NCI-H510A (cell line): ENCODE data around the gene KLHL24.
"Not testable (repeated sequence)": the region's sequence is repeated elsewhere in the genome, so short reads cannot be mapped to it uniquely, and the experiment has no call there.

ENCODE experiments used
- DNase-seq: peaks from one replicate; lab custom pipeline; 2025; lab: John Stamatoyannopoulos, UW

Gene KLHL24

GRCh38 chr3:183636221-183637105 is 1.0 kb downstream of the KLHL24 start:
- DNase-seq, result peak; percentile 97

GRCh38 chr3:183637106-183637486 is 1.7 kb downstream of the KLHL24 start:
- DNase-seq, result no peak

- DNase-seq, result not testable (repeated sequence)
Measured at GRCh38 chr3:183637633-183638032, 2.2 kb downstream of the KLHL24 start.

- DNase-seq, result no peak
Measured at GRCh38 chr3:183638101-183638852, 2.9 kb downstream of the KLHL24 start.

- not testable (repeated sequence) for DNase-seq
Measured at GRCh38 chr3:183640635-183641034, 5.2 kb downstream of the KLHL24 start.

GRCh38 chr3:183641882-183642281 is 6.5 kb downstream of the KLHL24 start:
- DNase-seq, result no peak

GRCh38 chr3:183644244-183644643 is 8.8 kb downstream of the KLHL24 start:
- DNase-seq, result no peak

- no peak for DNase-seq
Measured at GRCh38 chr3:183645254-183645653, 9.8 kb downstream of the KLHL24 start.

GRCh38 chr3:183650554-183650953 is 15.1 kb downstream of the KLHL24 start:
- DNase-seq, result no peak

GRCh38 chr3:183653209-183654064 is 18.0 kb downstream of the KLHL24 start:
- DNase-seq, result no peak

GRCh38 chr3:183654727-183655126 is 19.3 kb downstream of the KLHL24 start:
- DNase-seq, result no peak

GRCh38 chr3:183662099-183662498 is 26.7 kb downstream of the KLHL24 start:
- DNase-seq, result no peak

GRCh38 chr3:183664913-183665381 is 29.5 kb downstream of the KLHL24 start:
- DNase-seq, result no peak

GRCh38 chr3:183680061-183680460 is 44.6 kb downstream of the KLHL24 start:
- DNase-seq, result no peak

GRCh38 chr3:183687705-183688104 is 52.3 kb downstream of the KLHL24 start:
- DNase-seq, result no peak

- no peak for DNase-seq
Measured at GRCh38 chr3:183688874-183689273, 53.5 kb downstream of the KLHL24 start.

GRCh38 chr3:183689621-183690020 is 54.2 kb downstream of the KLHL24 start:
- not testable (repeated sequence) for DNase-seq

GRCh38 chr3:183690402-183690995 is 55.1 kb downstream of the KLHL24 start:
- no peak for DNase-seq

GRCh38 chr3:183692436-183692835 is 57.0 kb downstream of the KLHL24 start:
- no peak for DNase-seq

- no peak for DNase-seq
Measured at GRCh38 chr3:183695569-183696364, 60.3 kb downstream of the KLHL24 start.

GRCh38 chr3:183697123-183697609 is 61.7 kb downstream of the KLHL24 start:
- no peak for DNase-seq
